BJ (cell line): ENCODE measurements around the gene DPEP2. TPM values are rescaled to one million over a fixed set of nuclear protein-coding genes. Genes with fewer than 3 reads are reported as not detected.
"Not testable (repeated sequence)": the region's sequence is repeated elsewhere in the genome, so short reads cannot be mapped to it uniquely, and the experiment has no call there.

Experiments used
- CTCF ChIA-PET: fragments of 350-600 bp; formaldehyde crosslinking; extraction: SDS; loops from one replicate; lab custom pipeline; 2021; ENCODE audit warnings: antibody characterized with exemption, inconsistent platforms; lab: Yijun Ruan, JAX
- POLR2A ChIA-PET: fragments of 300-600 bp; sonication (Branson Sonifier 250); formaldehyde crosslinking; extraction: SDS; loops from one replicate; lab custom pipeline; 2021; ENCODE audit warnings: antibody characterized with exemption; lab: Charles Lee
- DNase-seq: peaks from one replicate; pipeline ENCODE4 v3.0.0-alpha.2; 2011; ENCODE audit warnings: low read depth
- H3K27me3 ChIP-seq: 2 replicates; pipeline ENCODE4 v1.6.0; 2011; ENCODE audit warnings: low read length; ENCODE audit not compliant: control insufficient read depth, insufficient read depth
- H3K36me3 ChIP-seq: 2 replicates; pipeline ENCODE4 v1.5.1; 2011; ENCODE audit warnings: low read length; ENCODE audit not compliant: control insufficient read depth, insufficient read depth
- H3K4me3 ChIP-seq: 2 replicates; pipeline ENCODE4 v1.5.1; 2011; ENCODE audit warnings: low read depth, mild to moderate bottlenecking, control low read depth, low read length
- polyA plus RNA-seq: library from polyadenylated mRNA; depleted of rRNA; stranded (reverse); fragments of >200 nt; gene quantifications from 2 replicates; pipeline ENCODE4 v1.2.3, GENCODE V29; 2011
- TF ChIP-seq, protein P1 (sequence below): IDR thresholded peaks from 2 replicates; pipeline ENCODE4 v1.5.1; 2011; ENCODE audit warnings: low read depth, mild to moderate bottlenecking, control low read depth, inconsistent platforms, low read length, moderate library complexity; ENCODE audit not compliant: insufficient read depth

Gene DPEP2
- polyA plus RNA-seq, 1 experiment = 0.25 TPM

DNA sequence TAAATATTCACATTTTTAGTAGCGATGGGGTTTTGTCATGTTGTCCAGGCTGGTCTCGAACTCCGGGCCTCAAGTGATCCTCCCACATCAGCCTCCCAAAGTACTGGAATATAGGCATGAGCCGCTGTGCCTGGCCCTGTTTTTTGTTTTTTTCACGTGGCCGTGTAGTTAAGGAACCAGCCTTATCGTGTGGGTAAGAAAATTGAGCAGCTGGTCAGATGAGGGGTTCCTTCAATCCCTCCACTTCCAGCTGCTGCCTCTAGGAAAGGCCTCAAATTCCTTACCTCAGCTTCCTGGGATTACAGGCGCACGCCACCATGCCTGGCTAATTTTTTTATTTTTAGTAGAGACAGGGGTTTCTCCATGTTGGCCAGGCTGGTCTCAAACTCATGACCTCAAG is 5.9 kb upstream of the DPEP2 start:
- peaks cover 4% of the 10 kb centered on the region for H3K27me3 ChIP-seq
- ChIA-PET CTCF (interaction anchor here (0.6 to 1.5 kb wide), 5 partner anchors 8 to 223 kb away, joined by 3 to 4 read pairs (median 3); no protein-coding TSS in a partner anchor), POLR2A (no interaction called here)
- TF ChIP-seq, protein P1, sequence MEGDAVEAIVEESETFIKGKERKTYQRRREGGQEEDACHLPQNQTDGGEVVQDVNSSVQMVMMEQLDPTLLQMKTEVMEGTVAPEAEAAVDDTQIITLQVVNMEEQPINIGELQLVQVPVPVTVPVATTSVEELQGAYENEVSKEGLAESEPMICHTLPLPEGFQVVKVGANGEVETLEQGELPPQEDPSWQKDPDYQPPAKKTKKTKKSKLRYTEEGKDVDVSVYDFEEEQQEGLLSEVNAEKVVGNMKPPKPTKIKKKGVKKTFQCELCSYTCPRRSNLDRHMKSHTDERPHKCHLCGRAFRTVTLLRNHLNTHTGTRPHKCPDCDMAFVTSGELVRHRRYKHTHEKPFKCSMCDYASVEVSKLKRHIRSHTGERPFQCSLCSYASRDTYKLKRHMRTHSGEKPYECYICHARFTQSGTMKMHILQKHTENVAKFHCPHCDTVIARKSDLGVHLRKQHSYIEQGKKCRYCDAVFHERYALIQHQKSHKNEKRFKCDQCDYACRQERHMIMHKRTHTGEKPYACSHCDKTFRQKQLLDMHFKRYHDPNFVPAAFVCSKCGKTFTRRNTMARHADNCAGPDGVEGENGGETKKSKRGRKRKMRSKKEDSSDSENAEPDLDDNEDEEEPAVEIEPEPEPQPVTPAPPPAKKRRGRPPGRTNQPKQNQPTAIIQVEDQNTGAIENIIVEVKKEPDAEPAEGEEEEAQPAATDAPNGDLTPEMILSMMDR = no peak
- H3K36me3 ChIP-seq = no peaks in the 10 kb centered on the region
- no peak for DNase-seq
- H3K4me3 ChIP-seq = no peak overlapping the region

DNA sequence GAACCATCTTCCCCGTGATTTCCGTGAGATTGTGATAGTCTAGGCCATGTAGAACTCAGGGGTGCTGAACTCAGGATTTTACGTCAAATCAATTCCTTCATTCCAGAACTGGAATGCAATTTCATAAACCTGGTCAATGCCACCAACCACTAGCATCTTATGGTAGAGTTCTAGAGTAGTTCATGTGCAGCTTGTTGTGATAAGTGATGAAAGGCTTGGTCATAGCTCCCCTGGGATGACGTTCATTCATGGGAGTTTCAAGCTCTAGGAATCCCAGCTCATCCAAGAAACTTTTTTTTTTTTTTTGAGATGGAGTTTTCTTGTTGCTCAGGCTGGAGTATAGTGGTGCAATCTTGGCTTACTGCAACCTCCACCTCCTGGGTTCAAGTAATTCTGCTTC is 3.7 kb upstream of the DPEP2 start:
- POLR2A ChIA-PET = interaction anchor here (0.6 kb wide), 1 partner anchor 1875 kb away, joined by 3 read pairs; no protein-coding TSS in a partner anchor

GRCh38 chr16:68000450-68000849 is 1.2 kb upstream of the DPEP2 start:
- ChIA-PET CTCF (interaction anchor here (0.6 kb wide), 1 partner anchor 9 kb away, joined by 3 read pairs; no protein-coding TSS in a partner anchor), POLR2A (no interaction called here)
- DNase-seq = no peak
- Histone ChIP-seq H3K4me3 (no peak overlapping the region), H3K27me3 (no peaks in the 10 kb centered on the region), H3K36me3 (no peaks in the 10 kb centered on the region)
- TF ChIP-seq, protein P1 = no peak

More for the DNA sequence above, 3.7 kb upstream of the DPEP2 start:
- TF ChIP-seq, protein P1 = no peak
- CTCF ChIA-PET = interaction anchor here (0.9 to 2.5 kb wide), 3 partner anchors 9 to 66 kb away, joined by 4 to 8 read pairs (median 4); partner anchors contain the start of gene DPEP2NB
- Histone ChIP-seq H3K4me3 (no peak overlapping the region), H3K36me3 (no peaks in the 10 kb centered on the region), H3K27me3 (no peaks in the 10 kb centered on the region)
- DNase-seq = no peak

GRCh38 chr16:67999985-68000384 is 701 bp upstream of the DPEP2 start:
- Histone ChIP-seq H3K36me3 (no peaks in the 10 kb centered on the region), H3K4me3 (no peak overlapping the region), H3K27me3 (no peaks in the 10 kb centered on the region)
- ChIA-PET POLR2A (no interaction called here), CTCF (interaction anchor here (0.6 kb wide), 1 partner anchor 10 kb away, joined by 3 read pairs; no protein-coding TSS in a partner anchor)
- DNase-seq = no peak
- TF ChIP-seq, protein P1 = no peak

DNA sequence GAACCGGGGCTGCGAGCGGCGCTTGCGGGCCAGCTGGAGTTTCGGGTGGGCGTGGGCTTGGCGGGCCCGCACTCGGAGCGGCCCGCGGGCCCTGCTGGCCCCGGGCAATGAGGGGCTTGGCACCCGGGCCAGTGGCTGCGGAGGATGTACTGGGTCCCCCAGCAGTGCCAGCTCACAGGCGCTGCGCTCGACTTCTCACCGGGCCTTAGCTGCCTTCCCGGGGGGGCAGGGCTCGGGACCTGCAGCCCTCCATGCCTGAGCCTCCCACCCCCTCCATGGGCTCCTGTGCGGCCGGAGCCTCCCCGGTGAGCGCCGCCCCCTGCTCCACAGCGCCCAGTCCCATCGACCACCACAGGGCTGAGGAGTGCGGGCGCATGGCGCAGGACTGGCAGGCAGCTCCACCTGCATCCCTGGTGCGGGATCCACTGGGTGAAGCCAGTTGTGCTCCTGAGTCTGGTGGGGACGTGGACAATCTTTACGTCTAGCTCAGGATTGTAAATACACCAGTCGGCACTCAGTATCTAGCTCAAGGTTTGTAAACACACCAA is 979 bp downstream of the DPEP2 start:
- H3K27me3 ChIP-seq, H3K36me3 ChIP-seq, POLR2A ChIA-PET, H3K4me3 ChIP-seq, DNase-seq: not testable (repeated sequence)
- CTCF ChIA-PET = interaction anchor here (1.0 to 1.1 kb wide), 3 partner anchors 10 to 67 kb away, joined by 3 read pairs; no protein-coding TSS in a partner anchor
